Lower leg skin (tissue), 4 donors: ENCODE measurements around the gene PRR32. TPM values are rescaled to one million over a fixed set of nuclear protein-coding genes. Genes with fewer than 3 reads are reported as not detected.
"Not testable (repeated sequence)": the region's sequence is repeated elsewhere in the genome, so short reads cannot be mapped to it uniquely, and the experiment has no call there.

Experiments
- DNase-seq, 2 donors: peaks; one replicate each; pipeline ENCODE4 v3.0.0-alpha.2; 2019; ENCODE audit warnings: low spot score in 2 of 2
- H3K4me3 ChIP-seq: fragments of 200-600 bp; sonication (generic); 2 replicates; pipeline ENCODE4 v1.5.1; 2017; ENCODE audit warnings: mild to moderate bottlenecking, low read depth; ENCODE audit not compliant: poor library complexity, severe bottlenecking
- POLR2A ChIP-seq, 2 donors: fragments of 450-650 bp; IDR thresholded peaks; one replicate each; pipeline ENCODE4 v1.6.1; 2016 to 2017; ENCODE audit warnings: antibody characterized with exemption in 2 of 2, mild to moderate bottlenecking in 1 of 2, moderate library complexity in 1 of 2
- WGBS, 2 donors: methylation state at CpG; one replicate each; pipeline ENCODE4 v1.1.5; 2018; 5-methylcytosine and 5-hydroxymethylcytosine counted together
- intact Hi-C: fragments of 100-400 bp; cut with DNase I; formaldehyde crosslinking; loops from one replicate; pipeline ENCODE4 v1.15.0; 2023; ENCODE audit warnings: low total_unique reads
- total RNA-seq, 4 donors: library from RNA; depleted of rRNA; stranded (reverse); fragments of >200 nt; gene quantifications; one replicate each; pipeline ENCODE4 v1.1.0, GENCODE V29; 2016
- TF ChIP-seq, protein P1 (sequence below), 3 donors: fragments of 450-650 bp; IDR thresholded peaks; one replicate each; pipeline ENCODE4 v1.5.1; 2016; ENCODE audit warnings: antibody characterized with exemption in 3 of 3, mild to moderate bottlenecking in 3 of 3, moderate library complexity in 2 of 3

The PRR32 gene, protein sequence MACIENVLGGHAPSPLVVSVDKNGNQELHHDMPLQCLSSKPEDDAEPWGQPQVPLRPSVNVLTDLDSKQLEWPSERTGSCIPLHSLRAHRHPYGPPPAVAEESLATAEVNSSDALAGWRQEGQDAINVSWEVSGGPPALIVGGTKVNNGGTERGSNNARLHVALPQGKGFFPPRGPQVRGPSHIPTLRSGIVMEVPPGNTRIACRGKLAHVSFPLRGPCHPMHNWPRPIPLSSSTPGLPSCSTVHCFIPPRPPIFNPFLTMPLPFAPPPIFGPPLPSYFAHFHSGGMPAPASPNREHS
- not detected for total RNA-seq

DNA sequence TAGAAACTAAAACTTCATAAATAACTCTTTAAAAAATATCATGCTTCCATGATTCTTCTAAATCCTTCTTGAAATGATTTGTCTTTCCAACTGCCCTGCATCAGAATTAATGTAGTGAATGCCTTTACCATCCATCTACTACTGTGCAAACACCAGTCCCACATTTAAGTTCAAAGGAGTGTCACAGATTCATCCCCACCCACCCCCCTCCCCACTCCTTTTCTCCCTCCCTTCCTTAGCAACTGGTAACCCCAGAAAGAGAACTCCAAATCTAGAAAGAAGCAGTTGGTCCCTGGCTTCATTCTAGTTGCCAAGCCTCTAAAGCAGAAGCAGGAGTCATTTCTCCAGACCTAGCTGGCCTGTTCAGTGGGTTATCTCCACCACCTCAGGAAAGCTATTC lies at the start of gene PRR32:
Gene PRR32 (plus strand): TSS at position 301 of the 400 bp plus-strand sequence. CDS start 115 bp downstream, outside the sequence.
- DNase-seq: no peak
- H3K4me3 ChIP-seq: no peak within 1 kb of the TSS
- TF ChIP-seq, protein P1, sequence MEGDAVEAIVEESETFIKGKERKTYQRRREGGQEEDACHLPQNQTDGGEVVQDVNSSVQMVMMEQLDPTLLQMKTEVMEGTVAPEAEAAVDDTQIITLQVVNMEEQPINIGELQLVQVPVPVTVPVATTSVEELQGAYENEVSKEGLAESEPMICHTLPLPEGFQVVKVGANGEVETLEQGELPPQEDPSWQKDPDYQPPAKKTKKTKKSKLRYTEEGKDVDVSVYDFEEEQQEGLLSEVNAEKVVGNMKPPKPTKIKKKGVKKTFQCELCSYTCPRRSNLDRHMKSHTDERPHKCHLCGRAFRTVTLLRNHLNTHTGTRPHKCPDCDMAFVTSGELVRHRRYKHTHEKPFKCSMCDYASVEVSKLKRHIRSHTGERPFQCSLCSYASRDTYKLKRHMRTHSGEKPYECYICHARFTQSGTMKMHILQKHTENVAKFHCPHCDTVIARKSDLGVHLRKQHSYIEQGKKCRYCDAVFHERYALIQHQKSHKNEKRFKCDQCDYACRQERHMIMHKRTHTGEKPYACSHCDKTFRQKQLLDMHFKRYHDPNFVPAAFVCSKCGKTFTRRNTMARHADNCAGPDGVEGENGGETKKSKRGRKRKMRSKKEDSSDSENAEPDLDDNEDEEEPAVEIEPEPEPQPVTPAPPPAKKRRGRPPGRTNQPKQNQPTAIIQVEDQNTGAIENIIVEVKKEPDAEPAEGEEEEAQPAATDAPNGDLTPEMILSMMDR (IDR thresholded peaks at IDR 0.05): no peak
- no peak for TF ChIP-seq POLR2A (IDR thresholded peaks at IDR 0.05)
- intact Hi-C loops: no loop called here

DNA sequence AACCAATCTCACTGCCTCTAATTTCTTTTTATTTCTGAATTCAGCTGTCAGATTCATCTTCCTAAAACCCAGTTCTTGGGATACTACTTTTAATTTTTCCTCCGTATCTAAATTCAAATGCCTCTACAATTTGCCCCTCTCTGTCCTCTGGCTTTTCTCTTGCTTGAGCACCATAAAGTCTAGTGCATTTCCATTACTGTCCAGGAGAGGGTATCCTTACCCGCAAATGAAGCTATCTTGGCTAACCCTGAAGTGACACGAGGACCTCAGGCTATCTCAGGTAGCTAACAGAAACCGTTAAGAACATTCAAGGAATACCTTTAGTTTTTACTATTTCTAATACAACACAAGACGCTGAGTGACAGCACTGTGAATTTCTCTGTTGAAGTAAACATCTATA lies 49.4 kb upstream of the PRR32 start:
- no peak for DNase-seq
- 11 to 12% methylated on average over 5 of the region's 5 CpGs for WGBS, 2 donors
- no peak overlapping the region for H3K4me3 ChIP-seq
- intact Hi-C loops: no loop called here
- no peak for TF ChIP-seq POLR2A (IDR thresholded peaks at IDR 0.05)
- TF ChIP-seq, protein P1 (IDR thresholded peaks at IDR 0.05): no peak

DNA sequence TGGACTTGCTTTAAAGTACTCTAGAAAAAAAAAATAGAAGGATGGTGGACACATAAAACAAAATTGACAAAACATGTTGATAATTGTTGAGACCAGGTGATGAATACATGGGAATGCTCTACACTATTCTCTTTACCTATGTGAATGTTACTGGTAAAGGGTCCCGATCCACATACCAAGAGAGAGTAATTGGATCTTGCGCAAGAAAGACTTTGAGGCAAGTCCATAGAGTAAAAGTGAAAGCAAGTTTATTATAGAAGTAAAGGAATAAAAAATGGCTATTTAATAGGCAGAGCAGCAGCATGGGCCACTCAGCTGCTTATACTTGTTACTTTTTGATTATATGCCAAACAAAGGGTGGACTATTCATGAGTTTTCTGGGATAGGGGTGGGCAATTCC lies 34.0 kb upstream of the PRR32 start:
- H3K4me3 ChIP-seq: no peak overlapping the region
- intact Hi-C loops: no loop called here
- whole genome bisulfite sequencing, 2 donors: 93 to 95% methylated on average over 2 of the region's 2 CpGs
- no peak for DNase-seq
- no peak for TF ChIP-seq POLR2A (IDR thresholded peaks at IDR 0.05)
- TF ChIP-seq, protein P1 (IDR thresholded peaks at IDR 0.05): no peak

DNA sequence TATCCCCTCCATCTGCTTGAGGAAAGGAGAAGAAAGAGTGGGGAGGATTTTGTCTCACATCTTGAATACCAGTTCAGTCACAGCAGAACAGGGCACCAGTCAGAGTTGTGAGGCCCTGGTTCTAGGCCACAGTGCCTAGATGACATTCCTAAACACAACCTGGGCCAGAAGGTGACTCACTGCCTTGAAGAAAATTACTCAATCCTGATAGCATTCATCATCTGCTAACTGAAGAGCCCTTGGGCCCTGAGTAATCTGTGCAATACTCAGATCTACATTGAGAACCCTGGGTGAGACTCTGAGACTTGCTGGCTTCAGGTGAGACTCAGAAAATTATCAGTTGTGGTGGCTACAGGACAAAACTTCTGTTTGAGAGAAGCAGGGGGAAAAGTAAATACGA lies 20.5 kb upstream of the PRR32 start:
- intact Hi-C loops: no loop called here
- no peak for DNase-seq
- 80 to 83% methylated on average over 1 of the region's 1 CpG for WGBS, 2 donors
- TF ChIP-seq POLR2A (IDR thresholded peaks at IDR 0.05): no peak
- TF ChIP-seq, protein P1 (IDR thresholded peaks at IDR 0.05): no peak
- H3K4me3 ChIP-seq: no peak overlapping the region

DNA sequence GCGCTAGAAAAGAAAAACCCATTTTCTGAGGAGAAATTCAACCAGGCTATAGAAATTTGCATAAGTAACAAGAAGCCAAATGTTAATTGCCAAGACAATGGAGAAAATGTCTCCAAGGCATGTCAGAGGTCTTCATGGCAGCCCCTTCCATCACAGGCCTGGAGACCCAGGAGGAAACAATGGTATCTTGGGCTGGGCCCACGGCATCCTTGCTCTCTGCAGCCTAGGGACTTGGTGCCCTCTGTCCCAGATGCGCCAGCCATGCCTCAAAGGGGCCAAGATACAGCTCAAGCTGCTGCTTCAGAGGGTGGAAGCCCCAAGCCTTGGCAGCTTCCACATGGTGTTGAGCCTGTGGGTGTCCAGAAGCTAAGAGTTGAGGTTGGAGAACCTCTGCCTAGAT lies 12.7 kb upstream of the PRR32 start:
- intact Hi-C loops, DNase-seq, H3K4me3 ChIP-seq: not testable (repeated sequence)
- 77 to 81% methylated on average over 3 of the region's 3 CpGs for WGBS, 2 donors

DNA sequence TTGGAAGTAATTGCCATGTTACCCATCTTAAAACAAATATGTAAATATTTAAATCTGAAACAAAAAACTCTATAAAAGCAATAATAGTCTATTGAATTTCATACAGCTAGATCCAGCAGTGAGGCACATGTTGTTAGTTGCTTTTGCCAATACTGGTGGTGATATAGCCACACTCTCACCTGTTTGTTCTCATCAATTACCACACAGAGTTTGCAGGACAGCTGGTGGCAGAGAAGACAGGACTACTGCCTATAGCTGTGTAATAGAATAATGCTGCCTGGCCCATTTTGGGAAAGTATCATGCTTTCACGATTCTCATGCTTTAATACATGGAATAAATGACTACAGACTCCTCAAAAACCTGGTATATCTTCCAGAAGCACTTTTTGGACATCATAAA lies 3.7 kb upstream of the PRR32 start:
- H3K4me3 ChIP-seq: no peak overlapping the region
- TF ChIP-seq POLR2A (IDR thresholded peaks at IDR 0.05): no peak
- TF ChIP-seq, protein P1 (IDR thresholded peaks at IDR 0.05): no peak
- DNase-seq: no peak
- WGBS, 2 donors: 46 to 48% methylated on average over 1 of the region's 1 CpG
- intact Hi-C loops: no loop called here
